ENCODE data around the gene ALDH3A2. TPM values are rescaled to one million over a fixed set of nuclear protein-coding genes. Genes with fewer than 3 reads are reported as not detected.
"Not testable (repeated sequence)": the region's sequence is repeated elsewhere in the genome, so short reads cannot be mapped to it uniquely, and the experiment has no call there.

ALDH3A2 gene
- polyA plus RNA-seq, 4 donors, result 93.9 to 117 (median 106) TPM

DNA sequence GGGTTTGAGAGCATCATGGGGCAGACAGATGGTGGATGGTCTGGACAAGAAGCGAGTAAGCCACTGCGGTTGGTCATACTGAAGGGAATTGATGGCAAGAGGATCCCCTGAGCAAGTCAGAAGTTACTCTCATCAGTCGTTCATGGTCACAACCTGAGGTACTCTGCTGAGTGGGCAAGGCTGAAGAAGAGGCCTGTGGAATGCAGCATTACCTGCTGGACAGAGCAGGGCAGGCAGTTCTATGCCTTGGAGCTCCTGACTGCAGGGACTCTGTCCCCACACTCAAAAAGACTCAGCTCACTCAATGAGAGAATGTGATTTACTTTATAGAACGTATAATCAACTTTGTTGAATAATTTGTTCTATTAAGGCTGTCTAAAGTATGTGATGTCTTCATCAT, 28.3 kb downstream of the ALDH3A2 start:
- no peak for DNase-seq (ENCODE audit: low read depth in 4 of 4, low spot score in 3 of 4)

DNA sequence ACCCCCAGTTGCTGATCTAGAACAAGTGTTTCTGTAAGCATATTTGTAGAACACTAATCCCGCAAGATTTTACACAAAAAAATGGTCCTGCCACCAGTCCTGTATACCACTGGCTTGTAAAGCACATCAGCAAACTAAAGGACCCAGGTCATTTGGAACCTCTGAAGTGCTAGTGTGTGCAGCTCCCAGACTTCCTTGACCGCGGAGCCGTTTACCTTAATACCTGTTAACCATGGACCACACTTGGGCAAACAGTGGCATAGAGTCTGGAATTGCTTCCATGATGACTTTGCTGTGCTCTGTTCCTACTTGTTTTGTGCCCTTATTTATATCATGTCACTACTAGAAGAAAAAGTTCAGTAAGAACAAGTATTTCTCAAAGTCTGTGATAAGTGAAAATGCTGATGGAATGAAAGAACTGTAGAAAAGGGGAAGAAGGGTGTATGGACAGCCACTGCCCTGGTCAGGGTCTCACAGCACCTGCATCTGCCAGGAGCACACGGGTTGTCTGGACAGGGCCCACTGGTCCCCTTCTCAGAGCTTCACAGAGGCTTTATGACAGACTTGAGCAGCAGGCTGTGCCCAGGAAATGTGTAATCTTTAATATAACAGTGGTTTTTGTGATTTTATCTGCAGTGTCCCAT, 29.3 kb downstream of the ALDH3A2 start:
- DNase-seq (ENCODE audit: low read depth in 4 of 4, low spot score in 3 of 4), result no peak

DNA sequence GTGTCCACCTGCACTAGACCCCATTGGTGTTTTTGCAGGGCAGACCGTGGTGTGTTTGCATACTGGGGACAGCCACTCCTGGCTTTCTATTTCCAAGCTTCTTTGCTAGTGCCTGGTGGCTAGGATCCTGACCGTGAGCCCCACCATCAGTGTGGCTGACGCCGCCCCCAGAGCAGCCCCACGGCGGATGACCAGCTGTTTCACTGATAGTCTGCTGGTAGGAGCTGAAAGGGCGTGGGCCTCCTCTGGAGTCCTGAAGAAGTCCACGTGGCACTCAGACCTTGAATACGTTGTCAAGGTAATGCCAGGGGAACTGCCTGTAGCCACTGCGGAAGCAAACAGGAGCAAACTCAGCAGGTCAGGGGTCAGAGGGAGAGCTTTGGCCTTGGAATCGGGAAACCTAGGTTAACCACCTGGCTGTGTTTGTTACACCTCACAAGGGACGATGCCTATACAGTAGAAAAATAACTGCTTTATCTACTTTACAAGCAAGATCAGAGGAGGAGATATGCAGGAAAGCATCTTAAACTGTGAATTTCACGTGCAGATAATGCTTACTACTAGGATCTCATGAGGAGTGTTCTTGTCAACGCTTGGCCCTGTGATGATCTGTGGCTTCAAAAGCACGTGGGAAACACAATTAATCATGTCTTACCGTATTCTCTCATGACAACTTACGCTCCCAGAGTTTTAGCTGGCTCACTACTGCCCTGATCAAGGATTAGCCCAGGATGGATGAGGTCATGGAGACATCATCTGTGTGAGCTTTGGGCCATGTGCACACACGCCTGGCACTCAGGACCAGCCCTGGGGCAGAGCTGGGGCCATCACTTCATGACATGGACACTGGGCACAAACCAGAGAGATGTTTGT, 30.3 kb downstream of the ALDH3A2 start:
- DNase-seq (ENCODE audit: low read depth in 4 of 4, low spot score in 3 of 4), result no peak

DNA sequence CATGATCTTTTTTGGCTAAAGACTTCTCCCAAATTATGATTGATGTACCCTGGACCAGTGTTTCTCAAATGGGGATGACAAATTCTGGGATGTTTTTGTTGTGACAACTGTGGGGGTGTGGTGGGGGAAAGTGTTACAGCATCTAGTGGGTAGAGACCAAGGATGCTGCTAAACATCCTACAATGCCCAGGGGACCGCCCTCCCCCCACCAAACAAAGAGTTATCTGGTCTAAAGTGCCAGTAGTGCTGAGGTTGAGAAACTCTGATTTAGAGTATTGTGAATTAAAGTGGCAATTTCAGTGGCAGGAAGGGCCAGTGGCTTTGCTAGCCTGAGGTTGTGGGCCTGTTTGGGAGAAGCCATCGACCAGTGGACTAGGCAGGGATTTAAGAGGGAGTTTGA, 34.6 kb downstream of the ALDH3A2 start:
- DNase-seq (ENCODE audit: low read depth in 4 of 4, low spot score in 3 of 4), result no peak

DNA sequence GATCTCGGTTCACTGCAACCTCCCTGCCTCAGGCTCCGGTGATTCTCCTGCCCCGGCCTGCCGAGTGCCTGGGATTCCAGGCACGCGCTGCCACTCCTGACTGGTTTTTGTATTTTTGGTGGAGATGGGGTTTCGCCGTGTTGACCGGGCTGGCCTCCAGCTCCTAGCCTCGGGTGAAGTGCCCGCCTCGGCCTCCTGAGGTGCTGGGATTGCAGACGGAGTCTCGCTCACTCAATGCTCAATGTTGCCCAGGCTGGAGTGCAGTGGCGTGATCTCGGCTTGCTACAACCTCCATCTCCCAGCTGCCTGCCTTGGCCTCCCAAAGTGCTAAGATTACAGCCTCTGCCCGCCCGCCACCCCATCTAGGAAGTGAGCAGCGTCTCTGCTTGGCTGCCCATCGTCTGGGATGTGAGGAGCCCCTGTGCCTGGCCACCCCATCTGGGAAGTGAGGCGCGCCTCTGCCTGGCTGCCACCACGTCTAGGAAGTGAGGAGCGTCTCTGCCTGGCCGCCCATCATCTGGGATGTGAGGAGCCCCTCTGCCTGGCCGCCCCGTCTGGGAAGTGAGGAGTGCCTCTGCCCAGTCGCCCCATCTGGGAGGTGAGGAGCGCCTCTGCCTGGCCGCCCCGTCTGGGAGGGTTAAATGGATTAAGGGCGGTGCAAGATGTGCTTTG, 36.5 kb downstream of the ALDH3A2 start:
- not testable (repeated sequence) for DNase-seq (ENCODE audit: low read depth in 4 of 4, low spot score in 3 of 4)

DNA sequence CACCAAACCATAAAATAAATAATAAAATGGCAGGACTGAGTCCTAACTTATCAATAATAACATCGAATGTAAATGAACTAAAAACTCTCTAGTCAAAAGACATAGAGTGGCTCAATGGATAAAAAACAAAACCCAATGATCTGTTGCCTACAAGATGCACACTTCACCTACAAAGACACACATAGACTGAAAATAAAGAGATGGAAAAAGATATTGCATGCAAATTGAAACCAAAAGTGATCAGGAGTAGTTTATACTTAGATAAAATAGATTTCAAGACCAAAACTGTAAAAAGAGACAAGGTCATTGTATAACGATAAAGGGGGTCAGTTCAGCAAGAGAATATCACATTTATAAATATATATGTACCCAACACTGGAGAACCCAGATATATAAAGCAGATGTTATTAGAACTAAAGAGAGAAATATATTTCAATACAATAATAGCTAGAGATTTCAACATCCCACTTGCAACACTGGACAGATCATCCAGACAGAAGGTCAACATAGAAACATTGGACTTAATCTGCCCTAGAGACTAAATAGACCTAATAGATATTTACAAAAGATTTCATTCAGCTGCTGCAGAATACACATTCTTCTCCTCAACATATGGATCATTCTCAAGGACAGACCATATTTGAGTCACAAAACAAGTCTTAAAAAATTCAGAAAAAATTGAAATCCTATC, 38.0 kb downstream of the ALDH3A2 start:
- DNase-seq (ENCODE audit: low read depth in 4 of 4, low spot score in 3 of 4), result no peak

DNA sequence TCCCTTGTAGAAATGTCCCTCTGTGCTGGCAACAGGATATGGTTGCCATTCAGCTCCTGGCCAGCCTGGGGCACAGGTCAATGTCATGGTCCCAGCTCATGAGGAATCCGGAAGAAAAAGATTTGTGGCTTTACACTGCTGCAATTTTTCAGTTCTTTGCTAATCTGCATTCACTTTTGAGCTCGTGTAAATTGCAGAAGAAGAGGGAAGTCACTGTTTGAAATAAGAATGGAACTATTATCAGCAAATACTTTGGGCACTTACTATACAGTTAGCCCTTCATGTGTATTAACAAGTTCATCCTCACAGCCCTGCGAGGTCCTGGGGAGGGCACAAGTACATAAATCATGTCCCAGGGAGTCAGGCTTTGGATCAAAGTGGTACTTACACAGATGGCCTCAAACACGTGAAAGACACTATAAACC, 53.7 kb downstream of the ALDH3A2 start:
- no peak for DNase-seq (ENCODE audit: low read depth in 4 of 4, low spot score in 3 of 4)

DNA sequence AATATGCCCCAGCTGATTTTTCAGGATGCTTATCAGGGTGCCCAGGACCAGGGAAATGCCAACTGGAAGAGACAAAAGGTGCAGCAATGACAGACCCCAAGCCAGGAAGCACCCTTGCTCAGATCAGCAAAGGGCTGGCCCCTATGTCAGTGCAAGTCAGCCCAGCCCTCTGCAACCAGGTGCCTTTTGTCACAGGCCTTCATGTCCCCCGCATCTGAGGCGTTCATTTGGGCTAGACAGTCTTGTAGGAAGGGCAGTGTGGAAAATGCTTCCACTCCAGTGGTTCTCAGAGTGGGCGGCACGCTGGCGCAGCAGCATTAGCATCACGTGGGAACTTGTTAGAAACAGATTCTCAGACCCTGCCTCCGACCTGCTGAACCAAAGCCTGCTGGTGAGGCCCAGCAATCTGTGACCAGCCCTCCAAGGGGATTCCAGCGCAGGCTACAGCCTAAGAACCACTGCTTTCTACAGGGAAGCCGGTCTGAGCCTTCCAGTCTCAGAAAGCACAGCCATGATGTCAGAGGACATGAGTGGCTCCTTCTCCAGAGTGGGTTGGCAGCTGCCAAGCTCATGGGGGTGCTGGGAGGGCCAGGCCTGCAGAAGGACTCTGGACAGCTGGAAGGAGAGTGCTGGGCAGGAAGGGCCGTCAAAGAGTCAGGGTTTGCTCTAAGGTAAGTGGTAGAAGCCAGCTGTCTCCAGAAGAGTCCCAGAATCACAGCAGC, 54.7 kb downstream of the ALDH3A2 start:
- DNase-seq (ENCODE audit: low read depth in 4 of 4, low spot score in 3 of 4), result no peak

DNA sequence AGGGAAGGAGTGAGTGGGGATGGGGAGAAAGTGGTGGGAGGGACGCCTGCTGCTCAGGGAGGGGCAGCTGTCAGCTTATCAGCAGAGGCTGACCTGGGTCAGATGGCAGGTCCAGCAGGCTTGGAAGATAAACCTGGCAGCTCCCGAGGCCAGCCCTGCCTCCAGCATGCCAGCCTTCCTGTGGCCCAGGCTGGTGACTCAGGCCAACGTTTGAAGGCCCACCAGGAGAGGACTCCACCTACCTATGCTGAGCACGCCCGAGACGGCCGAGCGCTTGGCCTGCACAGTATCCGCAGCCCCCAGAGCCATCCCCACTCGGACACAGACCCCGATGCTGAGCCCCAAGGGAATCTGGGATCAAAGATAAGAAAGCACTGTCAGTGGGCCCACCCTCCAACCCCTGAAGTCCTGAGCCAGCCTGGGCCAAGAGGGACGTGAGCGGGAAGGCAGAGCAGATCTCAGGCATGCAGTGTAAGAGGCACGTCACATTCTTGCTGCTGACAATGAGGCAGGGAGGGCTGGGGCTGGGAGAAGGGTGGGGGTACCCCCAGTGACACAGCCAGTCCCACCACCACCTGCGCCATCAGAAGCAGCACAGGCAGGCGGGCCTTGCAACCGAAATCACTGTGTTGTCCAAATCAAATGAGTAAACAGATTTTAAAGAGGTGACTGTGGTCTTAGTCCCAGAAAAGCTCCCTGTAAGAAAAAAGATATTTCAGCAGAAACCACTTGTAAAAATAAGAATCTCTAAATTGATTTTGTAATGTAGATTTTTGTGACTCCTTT, 55.5 kb downstream of the ALDH3A2 start:
- DNase-seq (ENCODE audit: low read depth in 4 of 4, low spot score in 3 of 4), result no peak

DNA sequence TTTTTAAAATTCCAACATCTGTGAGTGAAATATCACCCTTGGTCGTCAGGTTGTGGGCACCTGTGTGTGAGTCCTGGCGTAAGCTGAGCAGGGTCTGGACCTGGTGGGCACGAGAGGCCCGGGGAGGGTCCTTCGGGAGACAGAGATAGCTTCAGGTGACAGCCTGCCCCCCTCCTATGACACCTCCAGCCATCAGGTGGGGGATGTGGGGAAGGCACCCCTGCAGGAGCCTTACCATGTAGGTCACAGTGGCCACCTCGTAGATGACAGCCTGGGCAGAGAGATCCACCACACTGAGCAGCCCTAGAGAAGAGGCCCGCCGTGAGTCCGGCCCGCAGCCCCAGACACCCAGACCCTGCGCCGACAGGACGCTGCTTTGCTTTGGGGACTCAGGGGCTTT, 56.6 kb downstream of the ALDH3A2 start:
- no peak for DNase-seq (ENCODE audit: low read depth in 4 of 4, low spot score in 3 of 4)

DNA sequence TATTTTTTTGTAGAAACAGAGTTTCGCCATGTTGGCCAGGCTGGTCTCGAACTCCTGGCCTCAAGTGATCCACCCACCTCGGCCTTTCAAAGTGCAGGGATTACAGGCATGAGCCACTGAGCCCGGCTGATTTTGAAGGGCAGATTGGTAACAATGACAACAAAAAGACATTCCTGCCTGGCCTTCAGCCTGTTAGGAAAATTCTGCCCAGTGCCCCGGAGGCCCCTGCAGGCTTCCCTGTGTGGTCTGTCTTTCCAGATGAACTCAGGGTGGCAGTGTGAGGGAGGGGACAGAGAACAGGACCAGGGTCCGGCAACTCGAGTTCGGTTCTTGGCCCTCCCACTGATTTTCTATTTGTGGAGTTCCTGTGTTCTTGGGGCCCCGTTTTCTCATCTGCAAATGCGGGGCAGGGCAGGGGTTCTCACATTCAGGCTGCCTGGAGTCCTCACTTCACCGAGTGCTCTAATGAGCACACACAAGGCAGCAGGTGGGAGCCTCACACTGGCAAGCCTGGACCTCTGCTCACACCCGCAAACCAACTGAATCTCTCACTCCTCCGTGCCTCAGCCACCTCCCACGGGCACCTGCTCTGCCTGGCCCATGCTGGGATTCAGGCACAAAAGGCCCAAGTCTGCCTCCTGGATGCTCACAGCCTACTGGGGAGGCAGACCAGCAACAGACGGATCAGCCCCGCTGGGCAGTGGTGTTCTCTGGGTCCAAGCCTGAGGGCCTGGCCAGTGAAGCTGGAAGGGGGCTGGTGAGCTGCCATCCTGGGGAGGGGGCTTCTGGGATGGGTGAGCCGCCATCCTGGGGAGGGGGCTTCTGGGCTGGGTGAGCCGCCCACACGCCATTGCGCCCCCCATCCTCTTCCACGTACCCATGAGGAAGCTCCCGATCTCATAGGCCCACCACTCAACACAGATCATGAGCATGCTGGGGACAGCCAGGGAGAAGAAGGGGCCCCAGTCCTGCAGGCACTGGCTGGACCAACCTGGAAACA, 57.5 kb downstream of the ALDH3A2 start:
- no peak for DNase-seq (ENCODE audit: low read depth in 4 of 4, low spot score in 3 of 4)

DNA sequence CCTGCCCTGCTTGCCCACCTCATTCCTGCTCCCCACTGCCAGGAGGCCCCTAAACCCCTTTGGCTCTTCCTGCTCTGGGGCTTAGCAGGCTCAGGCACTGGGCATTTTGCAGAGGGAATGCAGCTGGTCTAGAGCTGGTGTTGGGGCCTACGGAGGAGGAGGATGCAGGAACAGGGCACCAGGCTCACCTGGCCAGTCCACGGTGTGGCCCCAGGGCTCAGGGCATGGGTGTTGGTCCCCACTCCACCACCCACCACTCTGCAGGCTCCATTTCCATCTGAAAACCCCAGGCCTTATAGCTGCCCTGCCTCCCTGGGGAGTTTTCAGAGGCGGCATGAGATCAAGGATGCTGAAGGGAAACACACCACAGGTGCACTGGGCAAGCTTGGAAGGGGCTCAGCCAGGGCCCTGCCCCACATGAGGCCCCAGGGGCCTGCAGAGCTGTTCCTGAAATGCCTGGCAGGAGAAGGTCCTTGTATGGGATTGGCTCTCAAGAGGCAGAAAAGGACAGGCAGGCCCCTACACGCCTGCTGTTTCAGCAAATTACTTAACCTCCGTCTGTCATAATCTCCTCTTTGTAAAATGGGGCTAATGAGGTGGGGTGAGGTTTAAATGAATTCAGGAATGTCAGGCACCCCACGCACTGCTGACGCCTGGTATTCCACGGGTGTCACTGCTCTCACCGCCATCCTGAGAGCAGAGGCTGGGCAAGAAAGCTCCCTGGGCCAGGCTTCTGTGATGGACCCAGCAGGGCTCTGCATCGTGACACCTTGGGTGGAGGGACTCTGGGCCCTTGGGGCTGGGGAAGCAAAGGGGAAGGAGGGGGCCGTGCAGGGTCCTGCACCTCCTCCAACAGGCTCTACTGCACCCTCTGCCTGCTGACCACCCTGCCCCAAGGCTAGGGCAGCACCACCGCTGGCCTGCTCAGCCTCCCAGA, 58.5 kb downstream of the ALDH3A2 start:
- DNase-seq (ENCODE audit: low read depth in 4 of 4, low spot score in 3 of 4), result no peak

DNA sequence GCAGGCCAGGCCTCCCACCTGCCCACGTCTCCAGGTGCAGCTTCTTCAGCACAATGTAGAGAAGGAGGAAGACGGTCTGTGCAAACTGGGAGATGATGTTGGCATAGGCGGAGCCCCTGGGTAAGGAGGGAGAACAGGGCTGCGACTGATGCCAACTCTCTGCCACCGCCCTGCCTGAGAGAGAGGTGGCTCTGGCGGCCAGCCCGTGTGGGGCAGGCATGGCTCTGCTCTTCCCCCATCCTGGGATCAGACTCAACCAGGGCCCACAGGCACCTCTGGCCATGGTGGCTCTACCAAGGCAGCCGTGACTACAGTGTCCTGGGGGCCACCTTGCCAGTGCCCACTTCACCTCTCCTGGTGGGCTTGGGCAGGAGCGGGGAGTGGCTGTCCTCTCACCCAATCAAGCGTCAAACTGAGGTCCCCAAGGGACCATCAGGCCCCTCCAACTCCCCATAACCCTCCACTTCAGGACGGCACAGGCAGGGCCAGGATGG, 59.2 kb downstream of the ALDH3A2 start:
- DNase-seq (ENCODE audit: low read depth in 4 of 4, low spot score in 3 of 4), result no peak

DNA sequence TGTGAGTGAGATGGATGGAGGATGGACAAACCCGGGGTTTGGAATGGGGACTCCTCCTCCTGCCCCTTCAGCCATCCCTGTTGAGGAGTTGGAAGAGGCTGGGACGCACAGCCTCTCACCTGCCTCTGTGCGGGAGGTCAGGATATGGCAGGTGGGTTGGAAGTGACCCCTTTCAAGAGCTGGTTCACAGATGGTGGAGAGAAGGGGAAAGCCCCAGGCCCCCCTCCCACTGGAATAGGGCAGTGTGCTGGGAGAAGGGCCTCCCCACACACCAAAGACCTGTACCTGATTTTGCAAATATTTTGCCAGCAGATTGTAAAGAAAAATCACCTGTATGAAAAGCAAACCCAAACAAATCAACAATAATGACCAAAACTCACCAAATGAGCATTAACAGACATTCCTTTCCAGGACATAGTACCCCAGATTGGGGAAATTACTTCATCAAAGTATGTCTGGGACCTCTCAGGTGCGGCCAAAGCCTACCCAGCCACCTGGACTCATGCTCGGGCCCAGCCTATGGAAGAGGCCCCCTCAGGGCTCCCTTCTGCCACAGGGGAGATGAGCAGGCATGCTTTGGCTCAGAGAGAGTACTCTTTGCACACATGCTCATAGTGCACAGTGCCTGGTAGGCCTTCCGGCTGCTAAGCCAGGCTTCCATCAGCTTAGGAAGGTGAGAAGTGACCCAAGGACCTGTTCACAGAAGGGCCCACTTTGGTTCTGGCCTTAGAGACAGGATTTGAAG, 60.1 kb downstream of the ALDH3A2 start:
- no peak for DNase-seq (ENCODE audit: low read depth in 4 of 4, low spot score in 3 of 4)

DNA sequence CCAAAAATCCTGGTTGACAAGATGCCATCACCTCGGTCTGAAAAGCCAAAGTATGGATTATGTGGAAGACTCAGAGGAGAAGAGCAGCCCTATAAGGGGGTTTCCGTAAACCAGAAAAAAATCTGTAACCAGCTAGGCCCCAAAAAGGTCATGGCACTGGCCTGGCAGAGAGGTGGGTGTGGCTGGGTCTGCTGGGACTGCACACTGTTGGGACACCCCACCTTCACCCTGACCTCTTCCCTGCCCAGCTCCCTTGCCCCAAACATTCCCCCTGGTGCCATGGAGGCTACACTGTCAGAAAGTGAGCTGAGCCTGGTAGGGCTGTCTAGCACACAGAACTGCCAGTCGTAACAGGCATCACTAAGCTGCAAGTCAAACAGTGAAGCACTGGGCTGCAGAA, 61.3 kb downstream of the ALDH3A2 start:
- no peak for DNase-seq (ENCODE audit: low read depth in 4 of 4, low spot score in 3 of 4)

DNA sequence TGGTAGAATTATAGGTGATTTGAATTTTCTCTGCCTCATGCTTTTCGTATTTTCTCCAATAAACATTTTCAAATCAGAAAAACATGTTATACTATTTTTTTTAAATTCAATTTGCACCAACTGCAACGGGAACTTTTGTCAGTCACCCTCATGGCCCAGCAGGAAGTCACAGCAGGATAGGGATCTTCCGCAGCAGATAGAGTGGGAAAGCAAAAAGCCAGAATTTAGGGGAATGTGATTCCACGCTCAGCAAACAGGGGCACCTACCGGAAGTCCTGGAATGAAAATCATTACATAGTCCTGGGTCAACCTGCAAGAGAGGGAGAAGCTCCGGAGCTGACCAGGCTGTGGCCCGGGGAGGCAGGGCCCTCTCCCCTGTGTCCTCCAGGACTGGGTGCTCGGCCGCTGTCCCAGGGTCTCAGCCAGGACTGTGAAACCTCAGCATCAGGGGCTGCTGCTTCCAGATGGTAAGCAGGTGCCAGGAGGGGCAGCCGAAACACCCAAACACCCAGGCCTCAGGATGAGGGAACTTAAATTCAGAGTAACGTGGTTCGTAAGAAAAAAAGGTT, 64.0 kb downstream of the ALDH3A2 start:
- DNase-seq (ENCODE audit: low read depth in 4 of 4, low spot score in 3 of 4), result no peak
